Measurements from ENCODE around the gene SSR4.
"Not testable (repeated sequence)": the region's sequence is repeated elsewhere in the genome, so short reads cannot be mapped to it uniquely, and the experiment has no call there.

The SSR4 gene

DNA sequence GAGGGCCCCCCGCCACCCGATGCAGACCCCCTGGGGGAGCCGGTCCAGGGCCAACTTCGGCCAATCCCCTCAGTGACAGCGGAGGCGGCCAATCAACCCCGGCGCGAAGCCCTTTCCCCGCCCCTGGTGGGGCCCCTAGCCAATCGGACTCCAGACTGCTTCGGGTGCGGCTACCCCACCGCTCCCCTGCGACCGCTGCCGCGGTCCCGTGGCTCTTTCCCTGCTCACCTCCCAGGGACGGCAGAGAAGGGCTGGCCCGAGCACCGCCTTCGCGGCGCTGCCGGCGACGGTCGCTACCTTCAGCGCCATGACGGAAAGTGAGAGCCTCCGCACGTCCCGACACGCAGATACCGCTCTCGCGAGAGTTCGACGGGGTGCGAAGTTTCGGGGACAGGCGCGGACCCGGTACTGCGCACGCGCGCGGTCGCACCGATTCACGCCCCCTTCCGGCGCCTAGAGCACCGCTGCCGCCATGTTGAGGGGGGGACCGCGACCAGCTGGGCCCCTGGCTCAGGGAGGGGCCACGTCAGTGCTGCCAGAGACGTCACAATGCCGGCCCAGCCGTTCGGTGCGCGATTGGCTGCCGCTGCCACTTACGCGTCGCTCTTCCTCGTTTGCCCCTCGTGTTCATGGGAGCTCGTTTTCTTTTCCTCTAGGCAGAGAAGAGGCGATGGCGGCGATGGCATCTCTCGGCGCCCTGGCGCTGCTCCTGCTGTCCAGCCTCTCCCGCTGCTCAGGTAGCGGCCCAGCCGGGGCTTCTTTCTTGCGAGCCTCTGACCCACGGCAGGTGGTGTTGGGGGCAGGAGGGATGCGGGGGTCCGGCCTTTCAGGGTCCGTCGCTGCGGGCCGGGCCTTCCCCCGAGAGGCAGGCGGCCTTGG, at the start of gene SSR4, which contains the start of gene IDH3G:
TSS of gene SSR4 (plus strand) at position 651 of the 879 bp plus-strand sequence. CDS start at position 671, 20 bp downstream.
TSS of gene IDH3G (minus strand) at position 358 of the 879 bp plus-strand sequence. CDS start at position 309, 49 bp downstream.
- H3K27ac Mint-ChIP-seq, result peak within 1 kb of the TSS; percentile 96
- H3K4me3 Mint-ChIP-seq, result peak within 1 kb of the TSS; percentile 91
- no peaks in the 10 kb centered on the region for H3K9me3 Mint-ChIP-seq
- peaks cover 62% of the 10 kb centered on the region for H3K36me3 Mint-ChIP-seq (ENCODE audit: low read depth)
- DNase-seq, result peak; percentile 92
- peaks cover 21% of the 10 kb centered on the region for H3K4me1 Mint-ChIP-seq (ENCODE audit: low read depth)
- peaks cover 17% of the 10 kb centered on the region for H3K27me3 Mint-ChIP-seq

DNA sequence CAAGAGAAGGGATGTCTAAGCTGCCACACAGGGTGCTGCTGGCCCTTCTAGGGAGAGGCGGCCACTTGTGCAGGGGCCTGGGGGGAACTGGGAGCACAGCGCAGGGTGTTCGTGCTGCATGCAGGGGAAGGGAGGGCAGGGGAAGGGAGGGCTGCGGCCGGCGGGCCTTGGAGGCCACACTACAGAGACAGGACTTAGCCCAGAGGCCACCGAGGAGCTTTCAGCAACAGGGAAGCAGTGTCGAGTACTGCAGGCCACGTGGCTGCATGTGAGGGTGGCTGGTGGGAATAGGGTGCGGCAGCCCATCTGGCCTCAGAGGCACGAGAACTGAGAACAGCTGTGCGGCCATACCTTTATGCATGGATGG, 49.4 kb upstream of the SSR4 start:
- H3K9me3 Mint-ChIP-seq; DNase-seq; H3K27ac Mint-ChIP-seq; H3K36me3 Mint-ChIP-seq (ENCODE audit: low read depth); H3K4me3 Mint-ChIP-seq: not testable (repeated sequence)
- H3K27me3 Mint-ChIP-seq, result peaks cover 45% of the 10 kb centered on the region
- H3K4me1 Mint-ChIP-seq (ENCODE audit: low read depth), result peaks cover 13% of the 10 kb centered on the region

DNA sequence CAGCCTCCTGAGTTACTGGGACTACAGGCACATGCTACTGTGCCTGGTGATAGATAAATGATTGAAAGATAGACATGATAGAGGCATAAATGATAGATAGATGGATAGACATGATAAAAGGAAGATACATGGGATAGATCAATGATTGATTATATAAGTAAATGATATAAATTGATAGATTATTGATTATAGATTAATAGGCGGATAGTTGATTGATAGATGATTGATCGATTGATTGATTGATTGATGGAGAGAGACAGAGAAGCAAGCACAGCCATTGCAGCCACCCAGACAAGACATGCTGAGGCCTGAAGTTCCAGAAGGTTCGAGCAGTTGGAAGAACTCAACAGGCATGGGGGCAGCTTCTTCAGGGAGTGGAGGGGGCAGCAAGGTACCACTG, 48.1 kb upstream of the SSR4 start:
- Mint-ChIP-seq H3K4me3 (no peak overlapping the region), H3K36me3 (ENCODE audit: low read depth) (no peaks in the 10 kb centered on the region), H3K27me3 (peaks cover 51% of the 10 kb centered on the region), H3K9me3 (no peaks in the 10 kb centered on the region), H3K27ac (no peak overlapping the region), H3K4me1 (ENCODE audit: low read depth) (peaks cover 3% of the 10 kb centered on the region)
- no peak for DNase-seq

DNA sequence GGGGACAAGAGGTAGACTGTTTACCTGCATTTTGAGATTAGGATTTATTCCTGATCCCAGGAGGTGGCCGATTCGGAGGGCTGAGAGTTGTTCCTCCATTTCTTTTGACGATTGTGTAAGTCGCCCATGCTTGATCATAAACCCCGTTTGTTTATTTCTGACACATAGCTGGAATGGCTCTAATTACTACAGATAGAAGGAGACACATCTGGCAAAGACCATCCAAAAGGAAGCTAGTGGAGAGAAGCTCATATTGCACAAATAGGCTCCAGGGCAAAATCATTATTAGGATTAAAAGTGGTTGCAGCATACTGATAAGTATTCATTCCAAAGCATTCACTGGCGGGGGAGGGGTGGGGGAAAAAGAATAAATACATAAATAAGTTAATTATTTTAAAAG, 47.5 kb upstream of the SSR4 start:
- not testable (repeated sequence) for H3K36me3 Mint-ChIP-seq (ENCODE audit: low read depth)

DNA sequence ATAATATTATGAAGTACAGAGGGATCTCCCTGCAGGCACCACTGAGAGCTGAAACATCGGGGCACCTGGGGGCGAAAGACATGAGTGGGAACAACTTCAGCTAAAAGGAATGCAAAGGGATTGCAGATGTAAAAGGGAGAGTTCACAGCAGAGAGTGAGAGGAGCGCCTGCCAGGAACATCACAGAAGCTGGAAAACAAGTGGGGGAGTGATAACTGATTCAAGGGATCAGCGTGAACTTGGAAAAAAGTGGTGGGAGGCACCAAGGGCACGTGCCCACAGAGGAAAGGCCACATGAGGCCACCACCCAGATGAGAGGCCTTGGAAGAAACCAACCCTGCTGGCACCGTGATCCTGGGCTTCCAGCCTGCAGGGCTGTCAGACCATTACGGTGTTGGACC, 45.5 kb upstream of the SSR4 start:
- not testable (repeated sequence) for H3K9me3 Mint-ChIP-seq; H3K36me3 Mint-ChIP-seq (ENCODE audit: low read depth); H3K4me1 Mint-ChIP-seq (ENCODE audit: low read depth); H3K27ac Mint-ChIP-seq; DNase-seq; H3K4me3 Mint-ChIP-seq
- H3K27me3 Mint-ChIP-seq, result peaks cover 58% of the 10 kb centered on the region

More for the DNA sequence above, 47.5 kb upstream of the SSR4 start:
- H3K4me3 Mint-ChIP-seq; H3K27ac Mint-ChIP-seq; H3K9me3 Mint-ChIP-seq; H3K4me1 Mint-ChIP-seq (ENCODE audit: low read depth); DNase-seq: not testable (repeated sequence)
- peaks cover 52% of the 10 kb centered on the region for H3K27me3 Mint-ChIP-seq

DNA sequence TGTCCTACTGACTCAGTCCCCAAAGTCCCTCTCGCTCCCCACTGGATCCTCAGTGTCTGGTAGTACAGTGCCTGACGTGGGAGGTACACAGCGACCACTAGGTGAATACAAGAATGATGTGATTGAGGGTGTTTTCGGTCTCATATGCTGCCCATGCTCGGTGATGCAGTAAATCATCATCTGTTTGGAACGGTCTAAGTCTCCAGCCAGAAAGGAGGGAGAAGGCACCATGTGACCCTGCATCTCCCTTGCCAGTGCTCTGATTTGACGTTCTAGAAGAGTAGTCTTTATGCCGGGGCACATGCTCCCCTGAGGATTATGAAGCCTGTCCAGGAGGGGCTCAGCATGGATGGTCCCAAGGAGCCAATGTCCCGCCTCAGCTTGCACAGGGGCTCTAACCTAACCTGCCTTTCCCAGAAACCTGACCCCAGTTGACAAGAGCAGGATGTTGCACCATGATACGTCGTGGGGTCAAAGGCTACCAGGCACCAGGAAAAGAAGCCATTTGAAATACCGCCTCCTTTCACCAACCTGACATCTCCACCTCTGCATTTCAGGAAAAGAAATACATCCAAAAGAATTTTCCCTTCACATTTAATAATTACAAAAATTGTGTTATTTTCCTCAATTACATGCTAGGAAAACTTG, 44.2 kb upstream of the SSR4 start:
- Mint-ChIP-seq H3K4me1 (ENCODE audit: low read depth) (no peaks in the 10 kb centered on the region), H3K27ac (no peak overlapping the region)

DNA sequence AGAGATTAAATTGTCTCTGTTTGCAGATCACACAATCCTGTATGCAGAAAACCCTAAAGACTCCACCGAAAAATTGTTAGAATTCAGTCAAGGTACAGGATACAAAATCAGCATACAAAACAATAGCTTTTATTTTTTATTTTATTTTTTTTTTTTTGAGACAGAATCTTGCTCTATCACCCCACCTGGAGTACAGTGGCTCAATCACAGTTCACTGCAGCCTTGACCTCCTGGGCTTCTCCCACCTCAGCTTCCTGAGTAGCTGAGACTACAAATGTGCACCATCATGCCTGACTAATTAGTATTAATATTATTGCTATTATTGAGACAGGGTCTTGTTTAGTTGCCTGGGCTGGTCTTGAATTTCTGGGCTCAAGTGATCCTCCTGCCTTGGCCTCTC, 39.3 kb upstream of the SSR4 start:
- peaks cover 43% of the 10 kb centered on the region for H3K27me3 Mint-ChIP-seq
- H3K9me3 Mint-ChIP-seq, result no peaks in the 10 kb centered on the region
- no peaks in the 10 kb centered on the region for H3K4me1 Mint-ChIP-seq (ENCODE audit: low read depth)
- H3K27ac Mint-ChIP-seq, result no peak overlapping the region
- no peak overlapping the region for H3K4me3 Mint-ChIP-seq
- no peaks in the 10 kb centered on the region for H3K36me3 Mint-ChIP-seq (ENCODE audit: low read depth)
- DNase-seq, result no peak

More for the DNA sequence above, 44.2 kb upstream of the SSR4 start:
- Mint-ChIP-seq H3K4me3 (no peak overlapping the region), H3K27me3 (peaks cover 53% of the 10 kb centered on the region), H3K36me3 (ENCODE audit: low read depth) (no peaks in the 10 kb centered on the region), H3K9me3 (no peaks in the 10 kb centered on the region)
- DNase-seq, result no peak

DNA sequence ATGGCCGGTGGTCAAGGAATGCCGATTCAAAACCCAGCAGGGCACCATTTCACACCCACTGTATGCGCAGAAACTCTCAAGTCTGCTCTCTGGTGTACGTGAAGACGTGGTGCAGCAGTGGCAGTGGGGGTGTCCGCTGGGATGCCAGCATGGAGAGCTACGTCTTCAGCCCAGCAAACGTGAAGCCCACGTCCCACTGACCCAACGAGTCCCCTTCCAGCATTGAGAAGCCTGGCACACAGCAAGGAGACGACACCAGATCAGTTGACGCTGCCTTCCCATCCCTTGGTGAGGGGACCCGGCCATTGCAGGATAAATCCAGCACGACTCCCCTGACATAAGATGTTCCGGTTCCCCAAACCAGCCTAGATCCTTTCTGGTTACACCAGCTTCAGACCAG, 32.6 kb upstream of the SSR4 start:
- H3K27me3 Mint-ChIP-seq, result peaks cover 23% of the 10 kb centered on the region
- no peak overlapping the region for H3K27ac Mint-ChIP-seq
- H3K4me1 Mint-ChIP-seq (ENCODE audit: low read depth), result peaks cover 13% of the 10 kb centered on the region
- H3K4me3 Mint-ChIP-seq, result no peak overlapping the region
- H3K36me3 Mint-ChIP-seq (ENCODE audit: low read depth), result no peaks in the 10 kb centered on the region
- DNase-seq, result no peak
- no peaks in the 10 kb centered on the region for H3K9me3 Mint-ChIP-seq

DNA sequence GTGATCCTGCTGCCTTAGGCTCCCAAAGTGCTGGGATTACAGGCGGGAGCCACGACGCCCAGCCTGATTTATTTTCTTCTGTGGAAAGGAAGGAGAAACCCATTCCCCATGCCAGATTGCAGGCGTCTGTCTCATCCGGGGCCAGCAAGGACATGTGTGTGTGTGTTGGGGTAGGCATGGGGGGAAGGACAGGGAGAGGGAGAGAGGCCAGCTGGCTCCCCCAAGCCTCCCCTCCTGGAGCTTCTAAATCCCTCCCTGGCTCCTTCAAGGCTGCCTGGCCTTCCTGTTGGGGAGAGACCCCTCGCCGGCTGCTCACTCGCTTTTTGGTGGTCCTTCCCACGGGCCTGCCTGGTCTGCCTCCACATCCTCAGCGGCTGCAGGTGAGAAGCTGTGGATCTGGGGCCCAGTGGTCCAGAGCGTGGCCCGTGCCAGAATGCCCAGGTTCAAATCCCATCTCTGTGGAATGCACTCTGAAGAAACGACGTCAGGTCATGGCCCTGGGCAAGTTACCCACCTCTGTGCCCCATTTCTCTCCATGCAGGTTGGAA, 31.8 kb upstream of the SSR4 start:
- Mint-ChIP-seq H3K36me3 (ENCODE audit: low read depth) (no peaks in the 10 kb centered on the region), H3K4me3 (no peak overlapping the region), H3K27me3 (peaks cover 15% of the 10 kb centered on the region), H3K4me1 (ENCODE audit: low read depth) (peaks cover 13% of the 10 kb centered on the region), H3K9me3 (no peaks in the 10 kb centered on the region), H3K27ac (no peak overlapping the region)
- DNase-seq, result no peak

DNA sequence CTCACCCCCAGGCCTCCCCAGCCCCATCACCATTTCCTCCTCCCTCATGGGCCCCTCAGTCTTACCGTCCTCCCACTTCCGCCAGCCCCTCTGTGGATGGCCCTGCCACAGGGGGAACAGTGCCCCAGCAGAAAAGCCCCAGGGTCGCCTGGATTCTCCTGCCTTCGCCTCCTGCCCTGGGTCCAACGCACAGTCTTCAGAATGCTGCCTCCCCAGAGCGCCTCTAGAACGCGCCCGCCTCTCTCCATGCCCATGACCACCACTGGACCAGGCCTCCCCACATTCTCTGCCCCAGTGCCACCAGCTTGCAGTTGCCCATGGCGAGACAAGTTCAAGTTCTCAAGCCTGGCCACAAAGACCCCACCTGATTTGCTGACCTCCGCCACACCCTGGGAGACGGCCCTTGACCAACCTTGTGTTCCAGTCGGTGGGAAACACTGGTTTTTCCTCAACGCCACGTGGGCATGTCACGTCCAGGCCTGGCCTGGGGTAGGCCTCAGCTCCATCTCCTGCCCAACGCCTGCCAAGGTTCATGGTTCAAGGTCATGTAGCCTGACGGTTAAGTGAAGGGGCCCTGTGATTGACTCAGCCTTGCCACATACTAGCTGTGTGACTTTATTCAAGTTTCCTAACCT, 31.1 kb upstream of the SSR4 start:
- peaks cover 13% of the 10 kb centered on the region for H3K27me3 Mint-ChIP-seq
- DNase-seq, result no peak
- no peaks in the 10 kb centered on the region for H3K36me3 Mint-ChIP-seq (ENCODE audit: low read depth)
- H3K4me3 Mint-ChIP-seq, result no peak overlapping the region
- H3K4me1 Mint-ChIP-seq (ENCODE audit: low read depth), result peaks cover 16% of the 10 kb centered on the region
- no peaks in the 10 kb centered on the region for H3K9me3 Mint-ChIP-seq
- no peak overlapping the region for H3K27ac Mint-ChIP-seq

DNA sequence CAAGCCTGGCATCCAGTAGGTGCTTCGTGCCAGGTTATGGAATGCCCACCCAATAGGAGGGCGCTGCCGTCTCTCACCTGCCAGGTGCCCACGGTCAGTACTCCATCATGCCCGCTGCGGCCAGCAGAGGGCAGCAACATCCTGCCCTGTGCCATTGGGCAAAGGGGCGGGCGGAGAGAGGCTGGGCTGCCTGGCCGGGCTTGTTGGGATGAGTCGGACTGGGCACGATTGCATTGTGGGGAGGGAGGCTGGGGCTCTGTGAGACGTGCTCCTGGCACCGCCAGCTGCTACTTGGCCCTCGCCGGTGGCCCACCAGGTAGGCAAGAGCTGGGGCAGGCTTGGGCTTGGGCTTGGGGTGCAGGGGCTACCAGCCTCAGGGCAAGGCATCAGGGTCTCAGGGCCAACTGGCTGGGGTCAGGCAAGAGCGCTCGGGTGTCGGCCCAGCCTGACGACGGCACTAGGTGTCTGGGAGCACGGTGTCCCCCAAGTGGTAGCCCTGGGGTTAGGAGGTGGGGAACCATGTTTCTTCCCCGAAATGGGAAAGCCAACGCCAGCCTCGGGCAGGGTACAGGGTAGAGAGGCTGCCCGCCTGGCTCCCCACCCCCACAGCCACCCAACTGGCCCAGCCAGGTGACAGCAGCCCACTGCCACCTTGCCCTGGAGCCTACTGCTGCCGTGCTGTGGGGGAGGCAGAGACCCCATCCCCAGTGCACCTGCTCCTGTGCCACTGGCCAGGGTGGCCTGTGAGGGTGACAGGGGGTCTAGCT, 30.3 kb upstream of the SSR4 start, which contains the start of gene PLXNB3:
TSS of gene PLXNB3 (plus strand) at position 261 of the 767 bp plus-strand sequence. CDS start 1,287 bp downstream, outside the sequence.
- H3K4me3 Mint-ChIP-seq, result no peak within 1 kb of the TSS
- H3K36me3 Mint-ChIP-seq (ENCODE audit: low read depth), result no peaks in the 10 kb centered on the region
- DNase-seq, result peak; percentile 86
- H3K27me3 Mint-ChIP-seq, result peaks cover 10% of the 10 kb centered on the region
- H3K27ac Mint-ChIP-seq, result no peak within 1 kb of the TSS
- H3K9me3 Mint-ChIP-seq, result no peaks in the 10 kb centered on the region
- peaks cover 16% of the 10 kb centered on the region for H3K4me1 Mint-ChIP-seq (ENCODE audit: low read depth)

DNA sequence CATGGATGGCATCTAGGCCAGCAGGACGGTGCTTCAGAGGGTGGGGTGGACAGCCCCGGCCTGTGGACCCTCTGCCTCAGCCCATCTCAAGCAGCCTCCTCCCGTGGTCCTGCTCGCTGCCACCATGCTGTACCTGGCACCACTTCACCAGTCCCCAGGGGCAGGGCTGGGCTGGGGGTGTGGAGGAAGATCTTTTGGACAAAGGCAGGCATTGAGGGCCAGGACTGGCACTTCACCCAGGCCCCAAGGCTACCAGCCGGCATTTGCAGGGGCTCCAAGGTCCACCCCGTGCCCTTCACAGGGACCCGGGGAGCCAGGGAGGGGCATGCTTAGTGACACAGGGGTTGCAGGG, 29.7 kb upstream of the SSR4 start:
- H3K27ac Mint-ChIP-seq, result no peak overlapping the region
- no peaks in the 10 kb centered on the region for H3K9me3 Mint-ChIP-seq

DNA sequence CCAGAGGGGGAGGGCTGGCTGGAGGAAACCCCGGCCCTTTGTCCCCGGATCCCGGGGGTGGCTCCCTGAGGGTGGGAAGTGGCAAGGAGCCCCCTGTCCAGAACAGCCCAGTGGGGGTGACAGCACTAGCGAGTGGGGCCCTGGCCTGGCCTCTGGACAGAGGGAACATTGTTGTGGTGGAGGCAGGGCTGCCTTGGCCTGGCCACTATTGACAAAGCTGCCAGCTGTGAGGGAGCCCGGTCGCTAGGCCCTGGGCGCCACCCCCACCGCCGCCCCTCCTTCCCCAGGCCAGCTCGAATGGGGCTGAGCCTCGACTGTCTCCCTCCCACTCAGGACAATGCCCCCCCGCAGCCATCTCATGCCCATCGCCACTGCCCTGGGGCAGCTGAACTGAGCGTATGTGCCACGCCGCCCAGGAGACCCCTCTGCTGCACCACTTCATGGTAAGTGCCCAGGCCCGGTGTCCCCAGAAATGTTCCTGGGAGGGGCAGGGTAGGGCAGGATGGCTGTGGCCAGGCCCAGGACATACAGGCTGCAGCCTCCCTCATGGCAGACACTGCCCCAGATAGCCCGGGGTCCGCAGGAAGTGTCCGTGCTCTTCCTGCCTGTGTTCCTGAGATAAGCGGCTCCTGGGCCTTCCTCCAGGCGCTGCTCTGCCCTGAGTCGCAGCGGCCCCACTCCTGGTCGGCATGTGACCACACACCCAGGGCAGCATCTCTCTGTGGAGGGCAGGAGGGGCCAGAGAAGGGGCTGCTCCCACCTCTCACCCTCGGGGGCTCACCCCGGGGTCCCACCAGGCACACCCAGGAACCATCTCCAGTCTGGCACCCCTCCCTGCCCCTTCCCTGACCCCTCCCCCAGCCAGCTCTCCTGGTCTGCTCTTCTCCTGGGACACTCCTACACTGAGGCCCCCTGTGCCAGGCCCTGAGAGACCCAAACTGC, 29.1 kb upstream of the SSR4 start:
- DNase-seq, result peak; percentile 27
- Mint-ChIP-seq H3K9me3 (no peaks in the 10 kb centered on the region), H3K4me1 (ENCODE audit: low read depth) (peaks cover 16% of the 10 kb centered on the region), H3K36me3 (ENCODE audit: low read depth) (no peaks in the 10 kb centered on the region), H3K27ac (no peak overlapping the region), H3K4me3 (no peak overlapping the region), H3K27me3 (peaks cover 16% of the 10 kb centered on the region)

More for the DNA sequence above, 29.7 kb upstream of the SSR4 start:
- no peak overlapping the region for H3K4me3 Mint-ChIP-seq
- H3K27me3 Mint-ChIP-seq, result peaks cover 13% of the 10 kb centered on the region
- no peak for DNase-seq
- H3K4me1 Mint-ChIP-seq (ENCODE audit: low read depth), result peaks cover 16% of the 10 kb centered on the region
- no peaks in the 10 kb centered on the region for H3K36me3 Mint-ChIP-seq (ENCODE audit: low read depth)

All from activated T-cell treated with anti-CD3 and anti-CD28 coated beads, Interleukin-2, amount 50 U/mL, for 24 hours (primary cell).